GM19023 (cell line): ENCODE measurements around the gene SLC25A40.

Experiments used
- ATAC-seq: cut with Tn5 transposase; IDR thresholded peaks from one replicate; pipeline ENCODE4 v1.9.1; 2021; ENCODE audit warnings: mild to moderate bottlenecking, moderate library complexity; ENCODE audit not compliant: unreplicated experiment

Gene SLC25A40

DNA sequence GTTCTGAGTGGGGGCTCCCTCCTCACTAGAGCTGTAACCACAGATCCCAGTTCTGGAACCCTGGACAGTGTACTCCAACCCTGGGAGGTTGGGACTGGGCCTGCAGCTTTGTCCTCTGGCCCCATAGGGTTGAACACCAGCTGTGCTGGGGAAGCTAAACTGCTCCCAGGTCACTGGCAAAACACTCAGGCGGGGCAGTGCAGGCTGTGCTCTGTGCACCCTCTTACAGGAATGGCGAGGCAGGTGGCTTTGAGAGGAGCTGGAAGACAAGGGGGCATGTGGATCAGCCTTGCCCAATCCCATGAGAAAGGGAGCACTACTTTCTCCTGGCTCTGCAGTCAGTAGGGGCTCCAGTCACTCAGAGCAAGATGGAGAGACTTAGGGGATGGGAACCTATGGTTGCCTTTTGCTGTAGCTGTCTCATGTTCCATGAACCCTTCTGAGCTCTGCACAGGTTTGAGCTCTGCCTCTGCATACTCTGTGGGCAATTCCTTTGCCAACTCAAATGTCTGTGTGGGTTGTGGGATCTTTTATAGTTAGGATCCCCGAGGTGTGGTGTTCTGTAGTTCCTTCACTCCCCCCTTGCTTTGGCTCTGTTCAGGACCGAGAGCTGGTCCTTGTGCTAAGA lies 90.7 kb downstream of the SLC25A40 start:
- ATAC-seq: no peak

DNA sequence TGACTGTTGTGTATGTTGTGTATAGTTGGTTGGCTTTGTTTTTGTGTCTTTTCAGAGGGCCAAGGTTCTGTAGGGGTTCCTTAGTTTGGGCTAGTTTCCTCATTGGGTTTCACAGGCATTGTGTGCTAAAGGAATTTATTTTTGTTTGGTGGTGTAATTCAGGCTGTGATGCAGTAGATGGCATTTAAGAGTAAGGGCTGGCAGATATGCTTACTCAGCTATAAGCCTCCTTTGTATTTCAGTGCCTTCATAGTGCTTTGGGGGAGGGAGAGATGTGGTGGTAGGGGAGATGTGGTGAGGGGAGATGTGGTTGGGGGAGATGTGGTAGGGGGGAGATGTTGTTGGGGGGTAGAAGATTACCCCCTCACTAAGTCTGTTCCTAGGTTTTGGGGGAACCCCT lies 91.7 kb downstream of the SLC25A40 start:
- ATAC-seq: no peak
